H1 (cell line): ENCODE measurements around the gene SMIM32. TPM values are rescaled to one million over a fixed set of nuclear protein-coding genes. Genes with fewer than 3 reads are reported as not detected.

Source experiments
- CEBPB ChIP-seq: IDR thresholded peaks from 2 replicates; pipeline ENCODE4 v1.6.1; 2012; ENCODE audit warnings: low read depth, low read length
- NANOG ChIP-seq: IDR thresholded peaks from 2 replicates; pipeline ENCODE4 v1.6.1; 2011; ENCODE audit warnings: low read length, low read depth, mild to moderate bottlenecking, inconsistent platforms; ENCODE audit not compliant: insufficient read depth, poor library complexity, severe bottlenecking
- SAP30 ChIP-seq: fragments of 300-600 bp; sonication (generic); IDR thresholded peaks from 2 replicates; pipeline ENCODE4 v1.7.1; 2012; ENCODE audit warnings: low read length, moderate library complexity, mild to moderate bottlenecking, inconsistent platforms; ENCODE audit not compliant: insufficient read depth, insufficient replicate concordance
- SP4 ChIP-seq: IDR thresholded peaks from 2 replicates; pipeline ENCODE4 v1.6.1; 2012; ENCODE audit warnings: low read length, inconsistent platforms
- TCF12 ChIP-seq: IDR thresholded peaks from 2 replicates; pipeline ENCODE4 v1.6.1; 2011; ENCODE audit warnings: low read depth, mild to moderate bottlenecking, low read length
- polyA plus RNA-seq, 7 experiments: library from polyadenylated mRNA; depleted of rRNA in 3 of 7; stranded (reverse) in 5 of 7; unstranded in 2 of 7; fragments of >200 nt in 5 of 7; fragments of 200-250 nt in 2 of 7; gene quantifications; 1 replicate in 5 of 7; 2 replicates in 1 of 7; 4 replicates in 1 of 7; pipeline versions ENCODE4 v1.2.1 to v1.2.3, GENCODE V29; 2011 to 2013; ENCODE audit warnings: missing spikeins in 2 of 7, mixed read lengths in 2 of 7
- total RNA-seq: library from RNA; stranded (reverse); fragmentation: NEBNext Ultra II Directional; extraction: Animal tissue kit (Norgen Biotek cat#: 25700); gene quantifications from 2 replicates; pipeline ENCODE4 v1.2.1, GENCODE V29; 2021

The SMIM32 gene
- total and polyA plus RNA-seq, 2 of the 8 experiments (the other 6 are each of a cell fraction or from before 2014, with no cell fraction given), result 0.09 to 0.22 TPM

- TF ChIP-seq TCF12, result no peak
- no peak for TF ChIP-seq SP4
- TF ChIP-seq NANOG, result no peak
- TF ChIP-seq CEBPB, result no peak
- no peak for TF ChIP-seq SAP30
Observed at GRCh38 chr5:136162008-136162407, 31.0 kb downstream of the SMIM32 start (continued).
